ENCODE results near the gene GPR17.

The GPR17 gene

DNA sequence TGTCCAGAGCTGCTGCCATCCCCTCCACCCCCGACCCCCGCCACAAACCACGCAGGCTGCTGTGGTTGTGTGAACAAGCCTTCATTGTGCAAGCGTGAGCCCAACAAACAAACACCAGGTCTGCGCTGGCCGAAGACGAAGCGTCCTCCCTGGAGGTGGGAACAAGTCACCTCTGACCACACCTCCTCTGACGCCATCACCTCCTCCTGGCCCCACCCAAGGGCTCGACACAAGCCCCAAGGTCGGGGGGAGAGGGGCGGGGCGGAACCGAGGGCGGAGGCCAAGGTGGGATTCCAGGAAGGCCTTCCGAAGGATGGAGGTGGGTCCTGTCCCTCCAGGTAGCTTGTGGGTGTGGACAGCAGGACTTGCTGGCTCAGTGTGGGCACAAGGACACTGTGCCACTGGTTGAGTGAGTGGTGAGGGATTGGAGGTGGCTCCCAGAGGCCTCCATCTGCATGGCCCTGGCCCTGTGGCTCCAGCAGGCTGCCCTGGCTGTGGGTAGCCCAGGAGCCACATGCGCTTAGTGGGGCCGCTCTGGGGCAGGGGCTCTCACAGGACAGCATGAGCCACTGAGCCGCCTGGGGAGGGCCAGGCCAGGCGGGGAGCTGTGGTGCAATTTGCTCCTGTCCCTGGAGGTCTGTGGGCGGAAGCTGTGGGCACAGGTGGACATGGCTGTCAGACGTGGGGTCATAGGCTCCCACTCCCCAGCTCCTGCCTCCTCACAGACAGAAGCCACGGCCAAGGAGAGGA, 7.4 kb upstream of the GPR17 start:
- FAIRE-seq (no peak), DNase-seq (ENCODE audit: insufficient read length, low spot score) (no peak)

DNA sequence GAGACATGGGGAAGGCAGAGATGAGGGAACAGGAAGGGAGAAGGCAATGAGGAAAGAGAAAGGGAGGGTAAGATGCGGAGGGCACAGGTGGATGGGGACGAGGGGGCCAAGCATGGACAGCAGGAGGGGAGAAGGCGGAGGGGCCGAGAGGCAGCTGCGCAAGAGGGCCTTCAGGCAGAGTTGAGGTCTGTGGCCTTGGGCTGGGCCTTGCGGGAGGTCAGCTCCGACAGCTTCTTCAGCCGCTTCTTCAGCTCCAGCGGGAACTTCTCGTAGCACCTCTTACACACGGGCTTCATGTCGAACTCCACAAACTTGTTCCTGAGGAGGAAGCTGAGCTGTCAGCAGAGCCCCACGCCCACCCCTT, 6.9 kb upstream of the GPR17 start:
- DNase-seq (ENCODE audit: insufficient read length, low spot score): no peak
- no peak for FAIRE-seq
- TF ChIP-seq POLR2A (IDR thresholded peaks at IDR 0.05; ENCODE audit: low read depth, low read length): no peak

More for the DNA sequence above, 7.4 kb upstream of the GPR17 start:
- no peak for TF ChIP-seq POLR2A (IDR thresholded peaks at IDR 0.05; ENCODE audit: low read depth, low read length)

DNA sequence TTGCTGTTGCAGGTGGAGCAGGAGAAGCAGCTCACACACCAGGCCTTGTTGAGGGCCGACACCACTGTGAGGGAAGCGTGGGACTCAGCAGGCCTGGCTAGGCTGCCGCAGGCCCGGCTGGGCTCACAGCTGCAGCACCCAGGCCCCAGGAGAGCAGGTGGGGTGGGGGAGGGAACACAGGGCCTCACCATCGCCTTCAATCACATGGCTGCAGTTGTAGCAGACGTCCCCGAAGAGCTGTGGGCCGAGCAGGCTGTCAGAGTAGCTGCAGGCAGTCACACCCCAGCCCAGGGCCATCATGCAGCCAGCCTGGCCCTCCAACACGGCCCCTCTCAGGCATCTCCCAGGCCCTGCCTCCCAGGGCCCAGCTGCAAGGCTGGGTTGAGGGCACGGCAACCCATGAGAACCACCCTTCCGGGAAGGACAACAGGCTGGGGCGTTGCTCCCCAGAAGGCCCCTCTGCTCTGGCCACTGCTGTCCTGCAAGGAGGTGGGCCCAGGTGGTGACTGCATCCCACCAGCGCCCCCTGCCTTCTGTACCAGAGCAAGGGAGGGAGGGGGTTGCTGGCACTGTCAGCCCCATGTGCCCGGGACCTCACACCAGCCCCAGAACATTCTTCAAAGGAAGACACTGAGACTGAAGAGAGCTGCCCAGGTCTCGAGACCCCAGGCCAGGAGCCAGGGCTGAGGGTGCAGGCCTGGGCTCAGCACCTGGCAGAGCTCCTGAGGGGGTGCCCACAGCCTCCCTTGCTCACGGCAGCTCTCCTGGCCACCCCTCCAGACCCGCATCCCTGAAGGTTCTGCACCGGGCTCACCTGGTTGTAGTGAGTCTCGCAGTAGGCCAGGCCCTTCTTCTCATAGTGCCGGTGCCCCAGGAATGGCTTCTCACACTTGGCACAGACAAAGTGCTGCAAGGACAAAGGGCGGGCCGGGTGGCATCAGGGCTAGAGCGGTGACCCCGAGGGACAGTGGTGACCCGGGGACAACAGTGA, 5.6 kb upstream of the GPR17 start:
- DNase-seq (ENCODE audit: insufficient read length, low spot score): no peak
- TF ChIP-seq POLR2A (IDR thresholded peaks at IDR 0.05; ENCODE audit: low read depth, low read length): no peak
- no peak for FAIRE-seq

DNA sequence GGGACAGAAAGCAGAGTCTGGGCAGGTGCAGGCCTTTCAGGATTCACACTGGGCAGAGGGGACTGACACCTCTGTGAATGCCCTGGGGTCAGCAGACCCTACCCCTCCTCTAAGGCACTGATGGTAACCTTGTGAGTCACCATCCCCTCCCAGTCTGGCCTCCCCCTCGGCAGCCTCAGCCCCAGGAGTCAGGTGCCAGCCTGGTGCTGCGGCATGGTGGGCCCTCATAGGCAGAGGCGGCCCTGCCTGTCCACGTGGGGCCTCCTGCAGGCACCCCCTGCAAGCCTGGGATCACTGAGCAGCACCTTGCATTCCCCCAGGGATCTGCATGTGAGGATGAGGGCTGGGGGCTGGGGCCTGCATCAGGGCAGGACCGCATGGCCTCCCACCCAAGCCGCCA, 4.8 kb upstream of the GPR17 start:
- TF ChIP-seq POLR2A (IDR thresholded peaks at IDR 0.05; ENCODE audit: low read depth, low read length): no peak
- no peak for FAIRE-seq
- DNase-seq (ENCODE audit: insufficient read length, low spot score): no peak

DNA sequence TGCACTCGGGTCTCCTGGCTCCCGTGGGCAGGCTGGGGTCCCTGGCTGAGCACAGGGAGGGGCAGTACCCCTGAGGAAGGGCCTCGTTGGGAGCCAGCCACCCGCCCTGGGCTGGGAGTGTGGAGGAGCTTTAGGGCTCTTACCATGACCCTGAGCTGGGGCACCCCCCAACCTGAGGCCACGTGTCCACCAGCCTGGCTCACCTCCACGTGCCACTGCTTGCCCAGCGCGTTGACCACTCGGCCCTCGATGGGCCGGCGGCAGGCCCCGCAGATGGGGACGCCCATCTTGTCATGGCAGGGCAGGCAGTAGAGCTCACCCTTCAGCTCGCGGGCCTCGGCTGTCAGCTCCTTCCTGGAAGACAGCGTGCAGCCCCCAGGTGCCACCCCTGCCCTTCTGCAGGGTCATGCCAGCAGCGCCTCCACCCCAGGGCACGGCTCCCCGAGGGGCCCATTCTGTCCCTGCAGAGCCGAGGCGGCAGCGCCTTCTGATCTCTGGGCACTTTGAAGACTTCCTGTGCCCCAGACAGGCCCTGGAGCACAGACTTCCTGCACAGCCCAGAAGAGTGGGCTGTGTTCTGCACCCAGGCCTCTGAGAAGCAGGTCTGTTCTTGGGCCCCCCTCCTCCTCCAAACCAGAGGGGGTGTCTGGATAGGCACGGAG, 4.0 kb upstream of the GPR17 start:
- DNase-seq (ENCODE audit: insufficient read length, low spot score) (no peak), FAIRE-seq (no peak)
- no peak for TF ChIP-seq POLR2A (IDR thresholded peaks at IDR 0.05; ENCODE audit: low read depth, low read length)

DNA sequence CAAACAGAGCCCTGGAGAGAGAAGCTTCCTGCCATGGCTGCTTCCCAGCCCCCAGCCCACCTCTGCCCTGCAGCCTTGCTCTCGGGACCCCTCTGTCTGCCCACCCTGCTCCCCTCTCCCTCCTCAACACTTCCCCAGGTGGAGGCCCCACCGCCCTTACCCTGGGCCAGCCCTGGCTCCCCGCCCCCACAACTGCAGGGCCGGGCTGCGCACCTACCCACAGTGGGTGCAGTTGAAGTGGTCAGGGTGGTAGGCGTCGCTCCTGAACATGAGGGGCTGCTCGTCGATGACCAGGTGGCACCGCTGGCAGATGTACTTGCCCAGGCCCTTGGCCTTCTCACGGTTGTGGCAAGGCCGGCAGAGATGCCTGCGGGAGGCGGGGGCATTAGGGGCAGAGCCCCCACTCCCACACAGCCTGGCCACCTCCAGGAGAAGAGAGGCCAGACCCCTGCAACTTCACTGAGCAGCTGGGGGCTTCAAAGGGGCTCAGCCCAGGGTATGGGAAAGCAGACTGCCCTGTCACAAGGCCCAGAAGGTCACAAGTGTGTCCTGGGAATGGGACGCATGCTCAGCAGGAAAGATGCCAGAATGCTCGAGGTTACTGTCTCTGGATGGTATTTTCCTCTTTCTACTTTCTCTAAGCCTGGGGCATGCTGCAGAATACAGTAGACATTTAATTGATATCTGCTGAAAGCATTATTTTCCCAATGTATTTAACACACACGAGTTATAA, 3.1 kb upstream of the GPR17 start:
- no peak for FAIRE-seq
- TF ChIP-seq POLR2A (IDR thresholded peaks at IDR 0.05; ENCODE audit: low read depth, low read length): no peak
- DNase-seq (ENCODE audit: insufficient read length, low spot score): no peak

DNA sequence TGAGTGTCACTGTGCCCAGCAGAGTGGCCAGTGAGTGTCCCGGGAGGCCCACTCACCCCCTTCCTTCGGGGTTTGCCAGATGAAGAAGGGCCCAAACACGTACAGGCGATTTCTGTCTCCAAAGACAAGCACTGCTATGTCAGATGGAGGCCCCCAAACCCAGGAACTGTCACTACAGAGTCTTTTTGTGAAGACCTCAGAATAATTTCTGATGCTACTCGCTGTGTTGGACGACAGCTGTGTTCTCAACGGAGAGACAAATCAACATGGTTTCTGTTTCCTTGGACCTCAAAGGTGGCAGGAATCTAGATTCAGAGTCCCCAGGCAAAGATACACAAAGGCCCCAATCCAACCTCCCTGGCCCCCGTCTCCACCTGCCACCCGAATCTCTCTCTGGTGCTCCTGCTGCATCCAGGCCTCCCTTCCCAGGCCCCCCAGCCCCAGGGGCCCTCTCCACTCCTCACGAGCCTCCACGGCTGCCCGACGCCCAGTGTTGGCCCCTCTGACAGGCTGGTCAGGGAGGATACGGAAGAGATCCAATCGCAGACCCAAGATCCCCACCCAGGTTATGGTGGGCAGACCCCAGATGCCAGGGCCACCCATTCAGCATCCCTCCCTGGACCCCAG, 2.4 kb upstream of the GPR17 start:
- DNase-seq (ENCODE audit: insufficient read length, low spot score) (no peak), FAIRE-seq (no peak)
- no peak for TF ChIP-seq POLR2A (IDR thresholded peaks at IDR 0.05; ENCODE audit: low read depth, low read length)

DNA sequence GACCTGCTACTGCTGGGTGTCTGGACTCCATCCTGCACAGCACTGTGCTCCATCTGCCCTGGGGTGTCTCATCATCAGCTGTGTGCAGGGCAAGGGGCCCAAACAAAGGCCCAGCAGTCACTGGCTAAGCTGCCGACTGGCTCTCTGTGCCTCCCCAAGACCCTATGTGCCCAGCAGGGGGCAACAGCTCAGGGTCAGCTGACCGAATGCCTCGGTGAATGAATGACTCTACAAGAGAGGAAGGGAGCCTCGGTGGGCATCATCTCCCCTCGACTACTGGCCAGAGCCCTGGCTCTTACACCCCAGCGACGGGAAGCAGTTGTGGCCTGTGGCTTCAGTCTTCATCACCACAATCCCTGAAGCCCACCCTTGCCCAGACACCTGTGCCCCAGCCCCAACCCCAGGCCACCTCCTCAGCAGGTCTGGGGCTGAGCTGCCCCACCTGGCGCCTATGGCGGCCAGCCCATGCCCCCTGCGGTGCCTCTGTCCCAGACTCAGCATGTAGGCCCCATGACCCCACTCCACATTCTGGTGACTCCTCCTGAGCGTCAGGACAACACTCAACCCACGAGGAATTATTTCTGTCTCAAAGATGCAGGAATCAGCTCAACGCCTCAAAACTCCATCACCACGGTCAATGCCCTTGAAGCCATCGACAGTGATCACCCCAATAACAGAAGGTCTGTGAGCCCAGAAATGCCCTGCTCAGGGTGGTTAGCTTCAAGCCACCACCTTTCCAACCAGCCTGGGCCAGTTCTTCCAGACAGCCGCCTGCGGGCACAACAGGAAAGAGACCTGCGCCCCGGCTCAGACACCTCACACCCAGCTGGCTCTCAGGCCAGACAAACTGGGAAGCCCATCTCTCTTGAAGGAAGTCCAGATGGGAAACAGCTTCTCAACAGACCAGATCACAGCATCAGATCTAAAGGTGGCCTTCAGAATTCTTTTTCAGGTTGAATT, 1.6 kb upstream of the GPR17 start:
- no peak for DNase-seq (ENCODE audit: insufficient read length, low spot score)
- no peak for TF ChIP-seq POLR2A (IDR thresholded peaks at IDR 0.05; ENCODE audit: low read depth, low read length)
- no peak for FAIRE-seq

DNA sequence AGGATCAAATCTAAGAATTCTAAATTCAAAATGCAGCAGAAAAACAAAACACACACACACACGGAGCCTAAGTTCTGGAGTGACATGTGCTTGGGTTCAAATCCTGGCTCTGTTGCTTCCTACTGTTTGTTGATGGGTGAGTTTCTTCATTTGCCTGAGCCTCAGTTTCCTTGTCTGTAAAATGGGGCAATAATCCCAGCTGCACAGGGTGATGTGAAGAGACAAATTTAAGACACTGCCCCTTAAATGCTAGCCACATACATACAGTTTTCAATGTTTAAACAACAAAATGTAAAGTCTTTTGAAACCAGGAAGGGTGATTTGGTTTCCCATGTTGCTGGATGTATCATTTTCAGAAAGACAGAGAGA, 943 bp upstream of the GPR17 start:
- no peak for FAIRE-seq
- no peak for TF ChIP-seq POLR2A (IDR thresholded peaks at IDR 0.05; ENCODE audit: low read depth, low read length)
- DNase-seq (ENCODE audit: insufficient read length, low spot score): no peak

DNA sequence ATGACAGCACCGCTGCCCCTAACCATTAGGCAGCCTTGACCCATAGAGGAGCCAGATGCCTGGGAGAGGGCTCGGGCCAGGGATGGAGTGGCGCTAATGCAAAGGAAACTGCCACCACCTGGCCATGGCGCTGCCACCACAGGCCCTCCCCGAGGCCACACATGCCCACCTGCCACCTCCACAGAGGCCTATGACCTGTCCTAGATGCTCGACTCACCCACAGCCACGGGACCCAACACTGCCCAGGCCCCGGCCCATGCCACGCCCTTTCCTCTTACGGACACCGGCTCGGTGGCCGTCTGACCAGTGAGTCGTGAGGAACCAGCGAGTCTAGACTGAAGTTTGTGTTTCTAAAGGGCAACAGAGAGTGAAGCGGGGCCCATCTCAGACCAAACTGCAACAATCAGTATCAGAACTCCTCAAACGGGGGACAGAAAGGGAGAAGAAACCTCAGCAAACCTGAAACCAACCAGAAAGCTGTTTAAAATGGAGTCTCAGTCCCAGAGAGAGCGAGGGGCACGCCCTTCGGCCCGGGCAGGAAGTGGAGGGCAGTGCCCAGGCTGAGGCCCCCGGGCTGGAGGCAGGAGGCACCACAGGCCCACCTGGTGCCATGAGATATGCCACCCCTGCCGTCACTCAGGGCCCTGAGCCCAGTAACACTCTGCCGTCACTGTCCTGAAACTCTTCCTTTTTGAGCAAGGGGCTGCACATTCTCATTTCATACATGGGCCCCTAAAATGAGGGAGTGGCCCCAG, 711 bp downstream of the GPR17 start:
- FAIRE-seq (no peak), DNase-seq (ENCODE audit: insufficient read length, low spot score) (no peak)
- no peak for TF ChIP-seq POLR2A (IDR thresholded peaks at IDR 0.05; ENCODE audit: low read depth, low read length)

Data from H54 (cell line).